ENCODE results near the gene TTYH2.
"Not testable (repeated sequence)": the region's sequence is repeated elsewhere in the genome, so short reads cannot be mapped to it uniquely, and the experiment has no call there.

DNA sequence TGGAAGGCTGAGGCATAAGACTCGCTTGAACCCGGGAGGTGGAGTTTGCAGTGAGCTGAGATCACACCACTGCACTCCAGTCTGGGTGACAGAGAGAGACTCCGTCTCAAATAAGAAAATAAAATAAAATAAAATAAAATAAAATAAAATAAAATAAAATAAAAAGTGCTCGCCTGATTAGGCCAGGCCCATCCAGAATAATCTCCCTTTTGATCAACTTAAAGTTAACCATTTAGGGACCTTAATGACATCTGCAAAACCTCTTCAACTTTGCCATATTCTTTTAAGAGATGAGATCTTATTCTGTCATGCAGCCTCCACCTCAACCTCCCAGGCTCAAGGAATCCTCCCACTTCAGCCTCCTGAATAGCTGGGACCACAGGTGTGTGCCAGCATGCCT lies 24.7 kb upstream of the TTYH2 start:
- TF ChIP-seq, protein P1, sequence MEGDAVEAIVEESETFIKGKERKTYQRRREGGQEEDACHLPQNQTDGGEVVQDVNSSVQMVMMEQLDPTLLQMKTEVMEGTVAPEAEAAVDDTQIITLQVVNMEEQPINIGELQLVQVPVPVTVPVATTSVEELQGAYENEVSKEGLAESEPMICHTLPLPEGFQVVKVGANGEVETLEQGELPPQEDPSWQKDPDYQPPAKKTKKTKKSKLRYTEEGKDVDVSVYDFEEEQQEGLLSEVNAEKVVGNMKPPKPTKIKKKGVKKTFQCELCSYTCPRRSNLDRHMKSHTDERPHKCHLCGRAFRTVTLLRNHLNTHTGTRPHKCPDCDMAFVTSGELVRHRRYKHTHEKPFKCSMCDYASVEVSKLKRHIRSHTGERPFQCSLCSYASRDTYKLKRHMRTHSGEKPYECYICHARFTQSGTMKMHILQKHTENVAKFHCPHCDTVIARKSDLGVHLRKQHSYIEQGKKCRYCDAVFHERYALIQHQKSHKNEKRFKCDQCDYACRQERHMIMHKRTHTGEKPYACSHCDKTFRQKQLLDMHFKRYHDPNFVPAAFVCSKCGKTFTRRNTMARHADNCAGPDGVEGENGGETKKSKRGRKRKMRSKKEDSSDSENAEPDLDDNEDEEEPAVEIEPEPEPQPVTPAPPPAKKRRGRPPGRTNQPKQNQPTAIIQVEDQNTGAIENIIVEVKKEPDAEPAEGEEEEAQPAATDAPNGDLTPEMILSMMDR (conservative IDR thresholded peaks at IDR 0.05) = not testable (repeated sequence)
- TF ChIP-seq EZH2 (IDR thresholded peaks at IDR 0.05; ENCODE audit: low read depth) = not testable (repeated sequence)
